GM23338 (cell line): Measurements from ENCODE around the gene MMP1. TPM values are rescaled to one million over a fixed set of nuclear protein-coding genes. Genes with fewer than 3 reads are reported as not detected.

Experiments
- ATAC-seq: fragments of 200-7000 bp; cut with Tn5 transposase; 3 replicates; pipeline ENCODE4 v1.9.1; 2020
- DNase-seq: peaks from one replicate; pipeline ENCODE4 v3.0.0-alpha.2; 2015; ENCODE audit warnings: low spot score
- H2AFZ ChIP-seq: fragments of 200-600 bp; sonication (generic); 2 replicates; pipeline ENCODE4 v1.8.0; 2016; ENCODE audit warnings: antibody characterized with exemption, mild to moderate bottlenecking, moderate library complexity
- H3F3A ChIP-seq: fragments of 200-600 bp; sonication (generic); replicated peaks from 2 replicates; pipeline ENCODE4 v1.8.0; 2017; ENCODE audit warnings: antibody characterized with exemption, mixed run types, low read depth
- H3K27ac ChIP-seq: fragments of 200-600 bp; sonication (generic); 2 replicates; pipeline ENCODE4 v1.6.1; 2016; ENCODE audit warnings: low read depth
- H3K27me3 ChIP-seq: fragments of 200-600 bp; sonication (generic); 2 replicates; pipeline ENCODE4 v1.8.0; 2016; ENCODE audit warnings: mild to moderate bottlenecking, mixed run types, moderate library complexity; ENCODE audit not compliant: insufficient read depth
- H3K36me3 ChIP-seq: fragments of 200-600 bp; sonication (generic); 2 replicates; pipeline ENCODE4 v1.8.0; 2016; ENCODE audit warnings: mild to moderate bottlenecking; ENCODE audit not compliant: insufficient read depth
- H3K4me1 ChIP-seq: fragments of 200-600 bp; sonication (generic); 2 replicates; pipeline ENCODE4 v1.8.0; 2016; ENCODE audit warnings: mild to moderate bottlenecking, moderate library complexity; ENCODE audit not compliant: insufficient read depth
- H3K4me2 ChIP-seq: fragments of 200-600 bp; sonication (generic); 2 replicates; pipeline ENCODE4 v1.7.1; 2017; ENCODE audit warnings: mixed run types
- H3K4me3 ChIP-seq: fragments of 200-600 bp; sonication (generic); 2 replicates; pipeline ENCODE4 v1.6.1; 2016; ENCODE audit warnings: mixed run types
- H3K79me2 ChIP-seq: fragments of 200-600 bp; sonication (generic); replicated peaks from 2 replicates; pipeline ENCODE4 v1.8.0; 2017; ENCODE audit warnings: mild to moderate bottlenecking; ENCODE audit not compliant: insufficient read depth
- H3K9me2 ChIP-seq: fragments of 200-600 bp; sonication (generic); 2 replicates; pipeline ENCODE4 v1.8.0; 2017; ENCODE audit not compliant: insufficient read depth
- H4K20me1 ChIP-seq: fragments of 200-600 bp; sonication (generic); replicated peaks from 2 replicates; pipeline ENCODE4 v1.8.0; 2017; ENCODE audit warnings: mild to moderate bottlenecking; ENCODE audit not compliant: insufficient read depth
- H3K27ac Mint-ChIP-seq: 2 replicates; pipeline ENCODE4 v1.8.0; 2020; ENCODE audit warnings: inconsistent platforms, mild to moderate bottlenecking, moderate library complexity, mixed read lengths
- H3K27me3 Mint-ChIP-seq: 3 replicates; pipeline ENCODE4 v1.8.0; 2022; ENCODE audit warnings: low read depth, mild to moderate bottlenecking, moderate library complexity, mixed read lengths, inconsistent platforms; ENCODE audit not compliant: insufficient read depth, poor library complexity
- H3K36me3 Mint-ChIP-seq: 3 replicates; pipeline ENCODE4 v1.8.0; 2021; ENCODE audit warnings: low read depth, mild to moderate bottlenecking, inconsistent platforms, moderate library complexity, mixed read lengths
- H3K4me1 Mint-ChIP-seq: 3 replicates; pipeline ENCODE4 v1.8.0; 2020; ENCODE audit warnings: mild to moderate bottlenecking, inconsistent platforms, mixed read lengths
- H3K4me3 Mint-ChIP-seq: 3 replicates; pipeline ENCODE4 v1.8.0; 2021; ENCODE audit warnings: moderate library complexity, mild to moderate bottlenecking, inconsistent platforms, mixed read lengths
- H3K9me3 Mint-ChIP-seq: 3 replicates; pipeline ENCODE4 v1.8.0; 2020; ENCODE audit warnings: moderate library complexity, mild to moderate bottlenecking, inconsistent platforms, mixed read lengths
- ETS1 ChIP-seq: IDR thresholded peaks from 2 replicates; pipeline ENCODE4 v1.6.1; 2016; ENCODE audit warnings: antibody characterized with exemption
- EZH2phosphoT487 ChIP-seq: fragments of 200-600 bp; sonication (generic); IDR thresholded peaks from one replicate; pipeline ENCODE4 v1.8.1; 2018; ENCODE audit warnings: antibody characterized with exemption; ENCODE audit not compliant: unreplicated experiment
- JUNB ChIP-seq: IDR thresholded peaks from one replicate; pipeline ENCODE4 v1.6.1; 2016; ENCODE audit warnings: antibody characterized with exemption; ENCODE audit not compliant: unreplicated experiment
- NANOG ChIP-seq: IDR thresholded peaks from 2 replicates; pipeline ENCODE4 v1.6.1; 2016; ENCODE audit warnings: antibody characterized with exemption, borderline replicate concordance
- POLR2AphosphoS5 ChIP-seq: IDR thresholded peaks from 2 replicates; pipeline ENCODE4 v1.6.1; 2016; ENCODE audit warnings: antibody characterized with exemption, low read depth
- REST ChIP-seq: IDR thresholded peaks from one replicate; pipeline ENCODE4 v1.6.1; 2018; ENCODE audit warnings: antibody characterized with exemption; ENCODE audit not compliant: unreplicated experiment
- STAT1 ChIP-seq: IDR thresholded peaks from one replicate; pipeline ENCODE4 v1.6.1; 2016; ENCODE audit warnings: antibody characterized with exemption; ENCODE audit not compliant: unreplicated experiment
- ZNF462 ChIP-seq: fragments of 250-450 bp; sonication (Bioruptor Pico); IDR thresholded peaks from 2 replicates; pipeline ENCODE4 v1.5.0; 2020; ENCODE audit warnings: mild to moderate bottlenecking, moderate library complexity
- polyA plus RNA-seq: library from polyadenylated mRNA; unstranded; fragments of >200 nt; fragmentation: Nextera tagmentation; extraction: Ambion mirVana; gene quantifications from 2 replicates; pipeline ENCODE4 v1.2.1, GENCODE V29; 2016
- total RNA-seq: library from RNA; depleted of rRNA; stranded (reverse); fragments of >200 nt; shearing (Covaris generic); gene quantifications from 2 replicates; pipeline ENCODE4 v1.2.3, GENCODE V29; 2014

MMP1 gene
- total and polyA plus RNA-seq, 2 experiments from 2014 or later = not detected

GRCh38 chr11:102788334-102788995, 9.5 kb downstream of the MMP1 start (continued):
- TF ChIP-seq ZNF462 (CRISPR knock-in tag) = no peak
- TF ChIP-seq JUNB = no peak

GRCh38 chr11:102784380-102784779, 13.6 kb downstream of the MMP1 start:
- H3K27ac Mint-ChIP-seq = no peak overlapping the region
- Histone ChIP-seq H3K4me3 (no peak overlapping the region), H3F3A (no peaks in the 10 kb centered on the region), H3K36me3 (no peaks in the 10 kb centered on the region), H4K20me1 (no peaks in the 10 kb centered on the region), H3K9me2 (no peaks in the 10 kb centered on the region), H3K27me3 (no peaks in the 10 kb centered on the region), H2AFZ (no peak overlapping the region), H3K79me2 (no peaks in the 10 kb centered on the region), H3K27ac (no peak overlapping the region), H3K4me2 (no peak overlapping the region), H3K4me1 (peaks cover 11% of the 10 kb centered on the region)
- no peaks in the 10 kb centered on the region for H3K27me3 Mint-ChIP-seq
- ATAC-seq (no peak), DNase-seq (no peak)
- H3K4me1 Mint-ChIP-seq = peaks cover 13% of the 10 kb centered on the region; the same call in 2 of the 3 replicates
- no peak overlapping the region for H3K4me3 Mint-ChIP-seq
- H3K36me3 Mint-ChIP-seq = no peaks in the 10 kb centered on the region
- H3K9me3 Mint-ChIP-seq = no peaks in the 10 kb centered on the region
- TF ChIP-seq NANOG (no peak), POLR2AphosphoS5 (no peak), REST (no peak), EZH2phosphoT487 (no peak), JUNB (no peak), ETS1 (no peak), STAT1 (no peak)
